GM18951 (cell line): Measurements from ENCODE around the gene VWDE.
"Not testable (repeated sequence)": the region's sequence is repeated elsewhere in the genome, so short reads cannot be mapped to it uniquely, and the experiment has no call there.

Experiments
- POLR2A ChIP-seq: IDR thresholded peaks from 4 replicates; pipeline ENCODE4 v1.6.1; 2011; ENCODE audit warnings: mild to moderate bottlenecking; ENCODE audit not compliant: insufficient read length, insufficient read depth; ENCODE audit errors: extremely low read depth
- in situ Hi-C: fragments of 300-500 bp; cut with MboI; formaldehyde crosslinking; loops from one replicate; pipeline ENCODE4 v1.12.0; 2022; ENCODE audit warnings: low sequenced_read_pairs, mixed read lengths, inconsistent platforms; ENCODE audit not compliant: unreplicated experiment

Gene VWDE

GRCh38 chr7:12422554-12423320, 19.1 kb upstream of the VWDE start:
- in situ Hi-C loops: no loop called here
- TF ChIP-seq POLR2A: no peak

- in situ Hi-C loops: no loop called here
- TF ChIP-seq POLR2A: no peak
Observed at GRCh38 chr7:12418452-12418851, 14.8 kb upstream of the VWDE start.

- in situ Hi-C loops: no loop called here
- no peak for TF ChIP-seq POLR2A
Observed at GRCh38 chr7:12415072-12415471, 11.4 kb upstream of the VWDE start.

- TF ChIP-seq POLR2A: no peak
Observed at GRCh38 chr7:12412407-12412806, 8.7 kb upstream of the VWDE start.

GRCh38 chr7:12410523-12410922, 6.9 kb upstream of the VWDE start:
- TF ChIP-seq POLR2A: no peak
- in situ Hi-C loops: no loop called here

More at GRCh38 chr7:12412407-12412806, 8.7 kb upstream of the VWDE start:
- in situ Hi-C loops: no loop called here

- in situ Hi-C loops: no loop called here
- TF ChIP-seq POLR2A: no peak
Observed at GRCh38 chr7:12409097-12409711, 5.5 kb upstream of the VWDE start.

- in situ Hi-C loops: not testable (repeated sequence)
Observed at GRCh38 chr7:12407652-12408051, 4.0 kb upstream of the VWDE start.

- in situ Hi-C loops: no loop called here
- TF ChIP-seq POLR2A: no peak
Observed at GRCh38 chr7:12402365-12402725, 1.3 kb downstream of the VWDE start.

- no peak for TF ChIP-seq POLR2A
- in situ Hi-C loops: no loop called here
Observed at GRCh38 chr7:12401538-12402364, 1.9 kb downstream of the VWDE start.

GRCh38 chr7:12398186-12398585, 5.5 kb downstream of the VWDE start:
- in situ Hi-C loops: no loop called here

GRCh38 chr7:12397671-12398070, 6.0 kb downstream of the VWDE start:
- in situ Hi-C loops: no loop called here
- TF ChIP-seq POLR2A: no peak

More at GRCh38 chr7:12398186-12398585, 5.5 kb downstream of the VWDE start:
- no peak for TF ChIP-seq POLR2A

GRCh38 chr7:12396670-12397069, 7.0 kb downstream of the VWDE start:
- in situ Hi-C loops: not testable (repeated sequence)

GRCh38 chr7:12391922-12392615, 11.6 kb downstream of the VWDE start:
- no peak for TF ChIP-seq POLR2A
- in situ Hi-C loops: no loop called here
